Left ventricle myocardium inferior (tissue), 1 donor: Measurements from ENCODE around the gene ACTA2. TPM values are rescaled to one million over a fixed set of nuclear protein-coding genes. Genes with fewer than 3 reads are reported as not detected.
"Not testable (repeated sequence)": the region's sequence is repeated elsewhere in the genome, so short reads cannot be mapped to it uniquely, and the experiment has no call there.

Experiments
- DNase-seq: peaks from one replicate; pipeline ENCODE4 v3.0.0-alpha.2; 2020
- H3K27ac ChIP-seq: fragments of 200-600 bp; replicated peaks from 2 replicates; pipeline ENCODE4 v1.8.0; 2021
- H3K27me3 ChIP-seq: fragments of 200-600 bp; 2 replicates; pipeline ENCODE4 v1.8.0; 2021; ENCODE audit warnings: low read depth
- H3K36me3 ChIP-seq: fragments of 200-600 bp; 2 replicates; pipeline ENCODE4 v1.8.0; 2021
- H3K4me1 ChIP-seq: fragments of 200-600 bp; 2 replicates; pipeline ENCODE4 v1.8.0; 2021
- H3K4me3 ChIP-seq: fragments of 200-600 bp; 2 replicates; pipeline ENCODE4 v1.8.0; 2021; ENCODE audit warnings: mild to moderate bottlenecking, moderate library complexity
- H3K9me3 ChIP-seq: fragments of 200-600 bp; replicated peaks from 2 replicates; pipeline ENCODE4 v1.8.0; 2021
- CTCF ChIP-seq: fragments of 200-600 bp; IDR thresholded peaks from 2 replicates; pipeline ENCODE4 v1.8.0; 2021; ENCODE audit warnings: antibody characterized with exemption, mild to moderate bottlenecking, borderline replicate concordance
- intact Hi-C: fragments of 100-400 bp; cut with micrococcal nuclease; formaldehyde crosslinking; loops from one replicate; pipeline ENCODE4 v1.11.0; 2022
- total RNA-seq: library from RNA; stranded (reverse); fragmentation: NEBNext Ultra II Directional; extraction: Animal tissue kit (Norgen Biotek cat#: 25700); gene quantifications from one replicate; pipeline ENCODE4 v1.2.1, GENCODE V29; 2021
- donor health status: DM: no; HTN: yes; CAD: no; lungs with severe emphysema.

The ACTA2 gene
- total RNA-seq, 1 donor from 2014 or later = 89.4 TPM

DNA sequence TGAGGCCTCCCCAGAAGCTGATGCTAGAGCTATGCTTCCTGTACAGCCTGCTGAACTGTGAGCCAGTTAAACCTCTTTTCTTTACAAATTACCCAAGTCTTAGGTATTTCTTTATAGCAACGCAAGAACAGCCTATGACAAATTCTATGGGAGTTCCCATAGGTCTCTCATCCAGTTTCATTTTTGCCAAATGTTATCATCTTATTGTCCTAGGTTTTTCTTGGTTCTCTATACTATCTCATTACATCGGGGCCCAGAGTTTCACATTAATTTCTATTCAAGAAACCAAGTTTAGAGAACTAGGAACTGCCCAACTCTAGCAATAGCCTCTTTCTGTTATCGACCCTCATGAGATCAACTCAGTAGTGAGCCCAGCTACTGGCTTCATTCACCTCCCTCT lies 15.9 kb downstream of the ACTA2 start:
- DNase-seq = no peak
- Histone ChIP-seq H3K9me3 (no peaks in the 10 kb centered on the region), H3K27me3 (no peaks in the 10 kb centered on the region), H3K36me3 (peaks cover 22% of the 10 kb centered on the region), H3K4me3 (no peak overlapping the region), H3K4me1 (peaks cover 20% of the 10 kb centered on the region), H3K27ac (no peak overlapping the region)
- intact Hi-C loops = loop anchor here (5.0 kb wide), 1 partner anchor 276 kb away; no protein-coding TSS in a partner anchor
- no peak for TF ChIP-seq CTCF

- peak; percentile 67 for DNase-seq
- Histone ChIP-seq H3K27me3 (no peaks in the 10 kb centered on the region), H3K4me3 (peak overlapping the region; percentile 13), H3K9me3 (no peaks in the 10 kb centered on the region), H3K36me3 (peaks cover 22% of the 10 kb centered on the region), H3K4me1 (peaks cover 27% of the 10 kb centered on the region), H3K27ac (peak overlapping the region; percentile 72)
- peak; percentile 77 for TF ChIP-seq CTCF
- intact Hi-C loops = loop anchor here (2.0 to 5.0 kb wide), 2 partner anchors 52 to 277 kb away; no protein-coding TSS in a partner anchor
Observed at GRCh38 chr10:88934900-88935672, 17.5 kb downstream of the ACTA2 start.

DNA sequence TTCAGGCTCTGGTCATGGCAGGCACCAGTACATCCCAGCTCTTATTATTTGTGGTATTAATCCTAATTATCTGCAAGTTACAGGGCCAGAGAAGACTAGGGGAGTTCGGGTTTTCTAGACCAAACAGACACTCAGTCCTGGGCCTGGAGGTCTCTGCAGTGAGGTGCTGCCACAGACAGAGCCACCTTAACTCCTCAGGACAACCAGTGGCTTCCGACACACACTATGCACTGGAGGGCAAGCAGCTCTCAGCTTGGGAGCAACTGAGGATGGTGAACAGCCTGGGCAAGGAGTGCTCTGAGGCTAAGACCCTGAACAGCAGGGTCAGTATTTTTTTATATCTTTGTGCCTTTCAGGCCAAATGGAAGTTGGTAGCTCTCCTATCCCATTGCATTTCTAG lies 19.0 kb downstream of the ACTA2 start:
- no peak for TF ChIP-seq CTCF
- Histone ChIP-seq H3K36me3 (peaks cover 9% of the 10 kb centered on the region), H3K27ac (no peak overlapping the region), H3K27me3 (no peaks in the 10 kb centered on the region), H3K4me1 (peaks cover 30% of the 10 kb centered on the region), H3K9me3 (no peaks in the 10 kb centered on the region), H3K4me3 (no peak overlapping the region)
- intact Hi-C loops = loop anchor here (2.0 kb wide), 1 partner anchor 99 kb away; no protein-coding TSS in a partner anchor
- DNase-seq = no peak

DNA sequence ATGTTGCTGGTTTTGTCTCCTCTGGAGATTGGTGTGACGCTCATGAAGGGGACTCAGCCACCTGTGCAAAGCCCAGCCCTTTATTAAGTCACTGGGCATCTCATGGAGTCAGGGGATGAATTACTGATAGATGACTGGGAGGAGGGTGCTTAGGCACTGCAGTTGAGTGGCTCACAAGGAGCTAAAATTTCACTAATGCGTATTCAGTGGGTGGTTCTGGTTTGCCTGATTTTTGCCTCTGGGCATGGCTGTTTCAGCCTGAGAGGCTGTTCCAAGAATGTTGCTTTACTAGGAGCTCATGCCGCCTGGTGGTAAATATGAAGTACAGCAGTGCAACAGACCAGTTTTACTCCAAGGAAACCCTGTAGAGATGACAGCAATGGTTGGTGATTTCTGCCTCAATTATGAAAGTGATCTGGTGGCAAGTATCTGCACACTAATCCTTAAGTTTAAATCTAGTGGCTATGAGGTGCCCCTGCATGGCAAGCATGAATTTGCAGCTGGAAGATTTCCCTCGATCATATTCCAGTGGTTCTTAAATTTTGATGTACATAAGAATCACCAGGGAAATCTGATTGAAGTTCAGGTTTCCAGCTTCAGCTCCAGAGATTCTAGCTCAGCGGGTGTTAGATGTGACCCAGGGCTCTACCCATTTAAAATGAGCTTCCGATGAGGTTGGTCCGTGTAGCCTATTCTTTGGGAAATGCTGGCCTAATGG lies 19.9 kb downstream of the ACTA2 start:
- Histone ChIP-seq H3K9me3 (no peaks in the 10 kb centered on the region), H3K4me3 (no peak overlapping the region), H3K27ac (peak overlapping the region; percentile 45), H3K27me3 (no peaks in the 10 kb centered on the region), H3K36me3 (peaks cover 9% of the 10 kb centered on the region), H3K4me1 (peaks cover 39% of the 10 kb centered on the region)
- intact Hi-C loops = loop anchor here (2.0 kb wide), 1 partner anchor 98 kb away; no protein-coding TSS in a partner anchor
- peak; percentile 94 for TF ChIP-seq CTCF
- no peak for DNase-seq

- intact Hi-C loops = loop anchor here (2.0 kb wide), 1 partner anchor 97 kb away; no protein-coding TSS in a partner anchor
- not testable (repeated sequence) for H3K9me3 ChIP-seq, H3K4me3 ChIP-seq, H3K36me3 ChIP-seq, DNase-seq, H3K27me3 ChIP-seq
- H3K4me1 ChIP-seq = peaks cover 45% of the 10 kb centered on the region
- peak overlapping the region; percentile 45 for H3K27ac ChIP-seq
Observed at GRCh38 chr10:88932029-88932428, 20.5 kb downstream of the ACTA2 start.
